HG03095 (cell line): ENCODE data around the gene RAD51B.
"Not testable (repeated sequence)": the region's sequence is repeated elsewhere in the genome, so short reads cannot be mapped to it uniquely, and the experiment has no call there.

ENCODE experiments used
- ATAC-seq: cut with Tn5 transposase; IDR thresholded peaks from one replicate; pipeline ENCODE4 v1.9.1; 2021; ENCODE audit warnings: moderate library complexity; ENCODE audit not compliant: unreplicated experiment

Gene RAD51B

DNA sequence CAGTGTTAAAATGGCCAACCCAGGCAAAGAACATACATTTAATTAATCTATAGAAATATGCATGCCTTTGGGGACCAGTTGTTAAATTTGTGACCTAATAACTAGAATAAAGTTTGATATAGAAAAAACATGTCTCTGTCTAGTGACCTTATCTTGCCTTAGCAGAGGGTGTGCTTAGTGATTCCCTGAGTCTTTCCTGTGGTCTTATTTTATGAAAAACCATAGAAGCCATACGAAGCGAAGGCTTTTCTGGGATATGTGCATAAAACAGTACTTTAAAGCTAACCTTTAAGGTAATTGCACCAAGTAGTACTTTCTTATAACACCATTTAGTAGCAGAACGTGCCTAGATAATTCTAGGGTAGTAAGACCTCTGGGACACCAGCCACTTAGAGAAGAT lies 593.9 kb downstream of the RAD51B start:
- ATAC-seq = no peak

GRCh38 chr14:68414121-68414520 lies 594.5 kb downstream of the RAD51B start:
- ATAC-seq = no peak

- ATAC-seq = no peak
Observed at GRCh38 chr14:68416171-68416570, 596.6 kb downstream of the RAD51B start.

GRCh38 chr14:68417009-68417650 lies 597.6 kb downstream of the RAD51B start:
- ATAC-seq = no peak

DNA sequence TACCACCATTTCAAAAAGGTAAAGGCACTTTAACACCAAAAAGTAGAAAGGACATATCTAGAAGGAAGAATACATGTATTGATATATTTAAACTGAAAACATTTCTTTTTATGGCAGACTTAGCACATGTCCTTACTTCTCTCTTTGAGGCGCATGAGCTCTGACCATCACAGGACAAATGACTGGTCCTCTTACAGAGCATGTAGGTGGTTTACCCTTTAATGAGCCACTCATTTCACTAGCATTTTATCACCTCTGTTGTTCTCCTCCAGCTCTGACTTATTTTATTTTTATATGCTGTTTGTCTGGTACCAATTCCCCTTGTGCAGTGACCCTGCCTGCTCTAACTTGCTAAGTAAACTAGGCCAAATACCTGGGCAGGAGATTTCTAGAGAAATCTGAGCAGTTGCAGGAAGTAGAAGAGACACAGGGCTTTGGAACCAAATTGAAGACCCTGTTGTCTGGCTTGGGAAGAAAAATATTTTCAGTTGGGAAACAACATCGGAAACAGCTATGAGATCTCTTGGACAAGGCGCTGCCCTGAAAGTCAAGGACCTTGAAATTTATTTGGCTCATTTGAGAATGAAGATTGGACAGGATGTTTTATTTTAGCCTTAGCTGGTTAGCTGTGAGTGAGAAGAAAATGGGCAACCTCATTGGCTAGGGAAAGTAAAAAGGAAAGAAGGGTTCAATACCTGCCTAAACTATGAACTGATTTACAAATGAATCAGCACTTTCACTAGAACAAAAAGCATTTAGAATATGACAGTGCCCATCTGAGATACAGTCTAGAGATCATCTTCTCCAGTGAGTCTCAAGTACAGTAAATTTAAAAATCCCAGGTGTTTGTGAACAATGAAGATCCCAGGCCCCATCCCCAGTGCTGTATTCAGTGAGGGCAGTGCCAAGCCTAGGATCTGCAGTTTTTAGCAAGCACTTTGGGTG lies 598.9 kb downstream of the RAD51B start:
- ATAC-seq = no peak

DNA sequence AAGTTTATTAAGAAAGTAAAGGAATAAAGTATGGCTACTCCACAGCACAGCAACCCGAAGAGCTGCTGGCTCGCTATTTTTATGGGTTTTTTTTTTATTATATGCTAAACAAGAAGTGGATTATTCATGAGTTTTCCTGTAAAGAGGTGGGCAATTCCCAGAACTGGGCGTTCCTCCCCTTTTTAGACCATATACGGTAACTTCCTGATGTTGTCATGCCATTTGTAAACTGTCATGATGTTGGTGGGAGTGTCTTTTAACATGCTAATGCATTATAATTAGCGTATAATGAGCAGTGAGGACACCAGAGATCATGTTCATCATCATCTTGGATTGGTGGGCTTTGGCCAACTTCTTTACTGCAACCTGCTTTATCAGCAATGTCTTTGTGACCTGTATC lies 600.8 kb downstream of the RAD51B start:
- no peak for ATAC-seq

- ATAC-seq = no peak
Observed at GRCh38 chr14:68421116-68421515, 601.5 kb downstream of the RAD51B start.

GRCh38 chr14:68423686-68424085 lies 604.1 kb downstream of the RAD51B start:
- no peak for ATAC-seq

- no peak for ATAC-seq
Observed at GRCh38 chr14:68424443-68425172, 605.0 kb downstream of the RAD51B start.

- no peak for ATAC-seq
Observed at GRCh38 chr14:68426661-68427549, 607.3 kb downstream of the RAD51B start.

- no peak for ATAC-seq
Observed at GRCh38 chr14:68427550-68427890, 607.9 kb downstream of the RAD51B start.

DNA sequence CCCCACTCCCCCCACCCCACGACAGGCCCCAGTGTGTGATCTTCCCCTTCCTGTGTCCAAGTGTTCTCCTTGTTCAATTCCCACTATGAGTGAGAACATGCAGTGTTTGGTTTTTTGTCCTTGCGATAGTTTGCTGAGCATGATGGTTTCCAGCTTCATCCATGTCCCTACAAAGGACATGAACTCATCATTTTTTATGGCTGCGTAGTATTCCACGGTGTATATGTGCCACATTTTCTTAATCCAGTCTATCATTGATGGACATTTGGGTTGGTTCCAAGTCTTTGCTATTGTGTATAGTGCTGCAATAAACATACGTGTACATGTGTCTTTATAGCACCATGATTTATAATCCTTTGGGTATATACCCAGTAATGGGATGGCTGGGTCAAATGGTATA lies 609.3 kb downstream of the RAD51B start:
- ATAC-seq = not testable (repeated sequence)

- not testable (repeated sequence) for ATAC-seq
Observed at GRCh38 chr14:68434173-68434572, 614.6 kb downstream of the RAD51B start.

GRCh38 chr14:68435631-68436030 lies 616.1 kb downstream of the RAD51B start:
- not testable (repeated sequence) for ATAC-seq

- ATAC-seq = no peak
Observed at GRCh38 chr14:68439676-68440075, 620.1 kb downstream of the RAD51B start.

- no peak for ATAC-seq
Observed at GRCh38 chr14:68440820-68441219, 621.2 kb downstream of the RAD51B start.

DNA sequence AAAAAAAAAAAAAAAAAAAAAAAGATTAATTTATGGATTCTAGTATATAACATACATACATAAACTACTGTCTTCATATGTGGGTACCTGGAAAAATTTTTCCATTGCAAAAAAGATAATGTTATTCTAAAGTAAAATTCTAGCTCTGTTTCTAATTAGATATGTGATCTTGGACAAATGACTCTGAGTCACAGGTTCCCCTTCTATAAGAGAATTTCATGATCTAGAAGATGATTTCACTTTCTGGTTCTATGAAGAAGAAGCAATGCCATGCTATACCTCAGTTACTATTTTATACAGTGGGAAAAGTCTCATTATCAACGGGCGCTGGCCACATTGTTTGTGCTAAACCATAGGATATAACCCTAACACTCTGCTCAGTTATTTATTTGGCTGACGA lies 622.0 kb downstream of the RAD51B start:
- ATAC-seq = no peak

- no peak for ATAC-seq
Observed at GRCh38 chr14:68442828-68443629, 623.5 kb downstream of the RAD51B start.

GRCh38 chr14:68444449-68445168 lies 625.0 kb downstream of the RAD51B start:
- no peak for ATAC-seq
